K562 (cell line): ENCODE measurements around the gene AFAP1. TPM values are rescaled to one million over a fixed set of nuclear protein-coding genes. Genes with fewer than 3 reads are reported as not detected.

Source experiments
- ATAC-seq: fragments of 200-7000 bp; cut with Tn5 transposase; 3 replicates; pipeline ENCODE4 v1.9.1; 2020; ENCODE audit warnings: moderate library complexity
- BruUV-seq: library from RNA; stranded (reverse); fragments of 400-500 nt; replicated peaks from 2 replicates; lab custom pipeline; 2021; lab: Mats Ljungman, UMichigan
- CTCF ChIA-PET: fragments of 300-600 bp; formaldehyde crosslinking; extraction: SDS; loops from one replicate; lab custom pipeline; 2021; ENCODE audit warnings: low intra/inter-chr PET ratio; lab: Yijun Ruan, JAX
- POLR2A ChIA-PET: fragments of 300-600, 350-650 bp; sonication (Branson Sonifier 250); formaldehyde crosslinking; extraction: SDS; loops from one replicate; lab custom pipeline; 2021; ENCODE audit warnings: antibody characterized with exemption, inconsistent platforms; lab: Yijun Ruan, JAX
- DNase-seq, 4 experiments: peaks; one replicate each; pipeline versions ENCODE4 v3.0.0 to v3.0.0-alpha.2; 2011 to 2018; ENCODE audit warnings: low spot score in 3 of 4, mixed read lengths in 3 of 4; ENCODE audit errors: extremely low read depth in 1 of 4
- FAIRE-seq: peaks from 2 replicates; lab custom pipeline; 2011; peaks lifted over from hg19 to GRCh38; lab: Jason Lieb, UNC
- H2AFZ ChIP-seq: 2 replicates; pipeline ENCODE4 v1.6.0; 2011; ENCODE audit warnings: low read depth, low read length, control low read depth, inconsistent platforms
- H3K27ac ChIP-seq: fragments of 200-600 bp; 3 replicates; pipeline ENCODE4 v1.8.0; 2011; ENCODE audit warnings: low read depth, mild to moderate bottlenecking, control low read depth, inconsistent platforms, low read length, moderate library complexity, mixed read lengths; ENCODE audit errors: extremely low read depth
- H3K27me3 ChIP-seq, 2 experiments: fragments of 300-600 bp in 1 of 2; 2 replicates in 1 of 2; 3 replicates in 1 of 2; pipeline versions ENCODE4 v1.6.0 to v1.8.0; 2011; ENCODE audit warnings: inconsistent platforms in 2 of 2, low read length in 2 of 2, mild to moderate bottlenecking in 1 of 2, mixed read lengths in 1 of 2, moderate library complexity in 1 of 2; ENCODE audit not compliant: control insufficient read depth in 2 of 2, insufficient read depth in 2 of 2
- H3K36me3 ChIP-seq: fragments of 300-600 bp; 3 replicates; pipeline ENCODE4 v1.8.0; 2011; ENCODE audit warnings: mild to moderate bottlenecking, low read length, inconsistent platforms; ENCODE audit not compliant: control insufficient read depth, insufficient read depth
- H3K4me1 ChIP-seq, 2 experiments: fragments of 200-600 bp in 1 of 2; replicated peaks in 1 of 2; 2 replicates in 1 of 2; 3 replicates in 1 of 2; pipeline versions ENCODE4 v1.5.1 to v1.8.0; 2011; ENCODE audit warnings: inconsistent platforms in 2 of 2, low read length in 2 of 2, mild to moderate bottlenecking in 1 of 2, mixed read lengths in 1 of 2, moderate library complexity in 1 of 2; ENCODE audit not compliant: control insufficient read depth in 2 of 2, insufficient read depth in 2 of 2
- H3K4me2 ChIP-seq: 2 replicates; pipeline ENCODE4 v1.6.1; 2011; ENCODE audit warnings: low read length, control low read depth, inconsistent platforms, mixed read lengths; ENCODE audit not compliant: insufficient read depth
- H3K4me3 ChIP-seq: fragments of 200-600 bp; sonication (generic), shearing (Covaris generic); 2 replicates; pipeline ENCODE4 v1.5.1; 2016; ENCODE audit warnings: control low read depth, inconsistent platforms
- H3K79me2 ChIP-seq: fragments of 200-600 bp; 3 replicates; pipeline ENCODE4 v1.8.0; 2011; ENCODE audit warnings: low read length, inconsistent platforms; ENCODE audit not compliant: control insufficient read depth, insufficient read depth
- H3K9ac ChIP-seq, 2 experiments: 2 replicates each; pipeline versions ENCODE4 v1.6.0 to v1.6.1; 2011; ENCODE audit warnings: low read depth in 2 of 2, low read length in 2 of 2, control low read depth in 1 of 2, inconsistent platforms in 1 of 2, mild to moderate bottlenecking in 1 of 2, mixed read lengths in 1 of 2; ENCODE audit not compliant: insufficient read depth in 1 of 2
- H3K9me1 ChIP-seq: one replicate; pipeline ENCODE4 v1.6.0; 2011; ENCODE audit warnings: inconsistent platforms, mild to moderate bottlenecking, low read length, moderate library complexity; ENCODE audit not compliant: control insufficient read depth, insufficient read depth
- H3K9me3 ChIP-seq: replicated peaks from 2 replicates; pipeline ENCODE4 v1.5.1; 2011; ENCODE audit warnings: low read depth, low read length, inconsistent platforms; ENCODE audit not compliant: control insufficient read depth, insufficient read depth
- H4K20me1 ChIP-seq: replicated peaks from 2 replicates; pipeline ENCODE4 v1.6.1; 2011; ENCODE audit warnings: low read length, inconsistent platforms, mixed read lengths; ENCODE audit not compliant: control insufficient read depth, insufficient read depth
- DMBX1 ChIP-seq: fragments of 250-450 bp; sonication (Bioruptor Pico); IDR thresholded peaks from 2 replicates; pipeline ENCODE4 v1.8.0; 2022; ENCODE audit warnings: inconsistent platforms, mild to moderate bottlenecking, moderate library complexity, borderline replicate concordance
- DPF2 ChIP-seq: fragments of 450-650 bp; IDR thresholded peaks from 2 replicates; pipeline ENCODE4 v1.6.1; 2016
- HNRNPK ChIP-seq: fragments of 200-400 bp; formaldehyde crosslinking; IDR thresholded peaks from one replicate; pipeline ENCODE4 v1.6.1; 2018; ENCODE audit warnings: mild to moderate bottlenecking, low read depth, low read length; ENCODE audit not compliant: poor library complexity, severe bottlenecking
- NCOR1 ChIP-seq: fragments of 450-650 bp; IDR thresholded peaks from 2 replicates; pipeline ENCODE4 v1.6.1; 2016; ENCODE audit warnings: mild to moderate bottlenecking, moderate library complexity
- PHTF2 ChIP-seq: fragments of 250-450 bp; sonication (Bioruptor Pico); IDR thresholded peaks from 2 replicates; pipeline ENCODE4 v1.5.0; 2021; ENCODE audit warnings: mild to moderate bottlenecking
- TRIM28 ChIP-seq: fragments of 450-650 bp; IDR thresholded peaks from 2 replicates; pipeline ENCODE4 v1.6.1; 2017
- U2AF2 ChIP-seq: fragments of 200-400 bp; formaldehyde crosslinking; optimal IDR thresholded peaks from 2 replicates; pipeline ENCODE3; 2017; ENCODE audit warnings: low read depth, mild to moderate bottlenecking, low read length
- ZNF124 ChIP-seq: sonication (generic); formaldehyde crosslinking; IDR thresholded peaks from 2 replicates; pipeline ENCODE4 v1.8.1; 2022; ENCODE audit warnings: missing genetic modification reagents
- ZNF232 ChIP-seq: sonication (generic); formaldehyde crosslinking; IDR thresholded peaks from 2 replicates; pipeline ENCODE4 v1.8.0; 2022; ENCODE audit warnings: mild to moderate bottlenecking, missing genetic modification reagents
- ZNF324 ChIP-seq: fragments of 250-450 bp; sonication (Bioruptor Pico); IDR thresholded peaks from 2 replicates; pipeline ENCODE4 v1.4.0; 2020; ENCODE audit warnings: mild to moderate bottlenecking
- WGBS: fragments of 100-300 bp; shearing (Covaris generic); methylation state at CpG from one replicate; pipeline ENCODE4 v1.1.6; 2016; ENCODE audit warnings: low coverage, mixed read lengths; ENCODE audit not compliant: insufficient coverage; ENCODE audit errors: missing lambda C conversion rate; 5-methylcytosine and 5-hydroxymethylcytosine counted together
- in situ Hi-C: fragments of 300-500 bp; cut with MboI; formaldehyde crosslinking; loops from 4 replicates; pipeline ENCODE4 v1.15.0; 2018; ENCODE audit warnings: inconsistent platforms, mixed read lengths
- intact Hi-C: fragments of 100-400 bp; cut with micrococcal nuclease; formaldehyde crosslinking; loops from 2 replicates; pipeline ENCODE4 v1.14.2; 2022
- polyA plus RNA-seq, 8 experiments: library from polyadenylated mRNA; depleted of rRNA in 4 of 8; stranded (reverse) in 5 of 8; unstranded in 3 of 8; fragments of >200 nt; fragmentation: Nextera tagmentation in 2 of 8; fragmentation: Illumina TruSeq in 1 of 8; extraction: Ambion mirVana in 2 of 8; extraction: Trizol in 1 of 8; gene quantifications; 2 replicates each; pipeline versions ENCODE4 v1.2.1 to v1.2.3, GENCODE V29; 2011 to 2014; ENCODE audit warnings: inconsistent platforms in 1 of 8, missing spikeins in 1 of 8
- total RNA-seq, 7 experiments: library from RNA; depleted of rRNA in 6 of 7; stranded (reverse); fragments of >200 nt in 6 of 7; fragmentation: Illumina TruSeq in 2 of 7; extraction: Trizol in 2 of 7; gene quantifications; 2 replicates each; pipeline versions ENCODE4 v1.2.1 to v1.2.3, GENCODE V29; 2011 to 2021; ENCODE audit warnings: low replicate concordance in 1 of 7
- TF ChIP-seq, protein P1 (sequence below): fragments of 250-450 bp; sonication (Bioruptor Pico); IDR thresholded peaks from 2 replicates; pipeline ENCODE4 v1.5.0; 2021; ENCODE audit warnings: mild to moderate bottlenecking, borderline replicate concordance
- TF ChIP-seq, protein P2 (sequence below), 3 experiments: IDR thresholded peaks in 2 of 3; conservative IDR thresholded peaks in 1 of 3; 2 replicates each; pipeline ENCODE4 v1.5.1; 2011 to 2012; ENCODE audit warnings: low read length in 3 of 3, mild to moderate bottlenecking in 3 of 3, control low read depth in 2 of 3, improper control_type of control experiment in 1 of 3, inconsistent platforms in 1 of 3, low read depth in 1 of 3, mixed read lengths in 1 of 3, moderate library complexity in 1 of 3; ENCODE audit not compliant: insufficient read depth in 2 of 3

The AFAP1 gene
- total and polyA plus RNA-seq, 9 of the 15 experiments (the other 6 are each of a cell fraction or from before 2014, with no cell fraction given) = 0.07 to 0.42 (median 0.12) TPM; not detected in 1

DNA sequence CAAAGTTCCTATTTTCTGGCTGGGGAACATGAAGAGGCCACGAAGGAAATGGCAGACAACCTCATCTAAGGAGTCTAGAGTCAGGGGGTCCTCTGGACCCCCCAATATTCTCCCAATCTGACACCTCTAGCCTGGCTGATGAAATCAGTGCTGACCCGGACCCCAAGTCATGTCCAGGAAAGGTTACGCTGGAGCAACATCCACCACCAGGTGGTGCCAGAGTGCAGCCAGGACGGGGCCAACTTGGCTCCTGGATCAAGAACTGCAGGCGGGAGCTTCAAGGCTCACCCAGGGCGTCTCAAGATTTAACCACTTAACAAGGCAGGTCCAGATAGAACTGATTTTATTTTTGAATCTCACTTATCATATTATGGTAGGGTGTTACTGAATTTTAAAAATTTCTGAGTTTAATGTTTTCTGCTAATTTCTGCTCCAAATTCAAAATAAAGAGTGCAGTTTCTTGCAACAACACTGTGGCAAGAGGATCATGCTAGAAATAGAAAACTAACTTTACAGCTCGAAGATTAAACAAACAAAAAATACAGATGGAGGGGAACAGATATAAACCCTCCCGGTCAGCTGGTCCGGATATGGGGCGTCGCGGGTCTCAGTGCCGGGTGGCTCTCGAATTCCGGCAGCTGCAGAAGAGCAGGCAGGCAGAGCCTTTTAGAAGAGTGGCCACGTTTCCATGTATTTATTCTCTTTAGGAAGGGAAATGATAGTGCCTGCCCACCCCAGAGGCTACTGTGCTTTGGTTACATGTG, 135.5 kb downstream of the AFAP1 start:
- H3K4me2 ChIP-seq = no peak overlapping the region
- H3K36me3 ChIP-seq = no peaks in the 10 kb centered on the region
- 30% methylated on average over 16 of the region's 16 CpGs for WGBS
- H3K27me3 ChIP-seq = peaks cover 22 to 58% of the 10 kb centered on the region in 2 experiments
- in situ Hi-C loops = loop anchor here (5.0 kb wide), 2 partner anchors 48 to 183 kb away; no protein-coding TSS in a partner anchor
- DNase-seq (peak; percentile 82 to 86 (median 84)), FAIRE-seq (peak; percentile 91), ATAC-seq (peak; percentile 90)
- H3K79me2 ChIP-seq = no peaks in the 10 kb centered on the region
- no peak overlapping the region for H3K27ac ChIP-seq
- H3K4me1 ChIP-seq = no peaks in the 10 kb centered on the region; a peak in 2 of 5 replicates
- no peak overlapping the region for H2AFZ ChIP-seq
- H3K4me3 ChIP-seq = no peak overlapping the region
- ChIA-PET CTCF (interaction anchor here (0.5 to 1.6 kb wide), 8 partner anchors 47 to 592 kb away, joined by 3 to 6 read pairs (median 4); no protein-coding TSS in a partner anchor), POLR2A (interaction anchor here (0.6 to 0.7 kb wide), 3 partner anchors 46 to 405 kb away, joined by 3 to 6 read pairs (median 3); no protein-coding TSS in a partner anchor)
- H3K9ac ChIP-seq = no peak overlapping the region
- peaks cover 4% of the 10 kb centered on the region; the same call in 1 of the 2 replicates for H4K20me1 ChIP-seq
- no peaks in the 10 kb centered on the region for H3K9me1 ChIP-seq
- H3K9me3 ChIP-seq = no peaks in the 10 kb centered on the region
- intact Hi-C loops = loop anchor here (1.0 to 10.0 kb wide), 5 partner anchors 38 to 609 kb away; partner anchors contain the start of gene SORCS2
- no TSS peak for BruUV-seq
- no peak for TF ChIP-seq DMBX1
- no peak for TF ChIP-seq HNRNPK
- no peak for TF ChIP-seq DPF2
- no peak for TF ChIP-seq PHTF2 (CRISPR knock-in tag)
- TF ChIP-seq, protein P1, sequence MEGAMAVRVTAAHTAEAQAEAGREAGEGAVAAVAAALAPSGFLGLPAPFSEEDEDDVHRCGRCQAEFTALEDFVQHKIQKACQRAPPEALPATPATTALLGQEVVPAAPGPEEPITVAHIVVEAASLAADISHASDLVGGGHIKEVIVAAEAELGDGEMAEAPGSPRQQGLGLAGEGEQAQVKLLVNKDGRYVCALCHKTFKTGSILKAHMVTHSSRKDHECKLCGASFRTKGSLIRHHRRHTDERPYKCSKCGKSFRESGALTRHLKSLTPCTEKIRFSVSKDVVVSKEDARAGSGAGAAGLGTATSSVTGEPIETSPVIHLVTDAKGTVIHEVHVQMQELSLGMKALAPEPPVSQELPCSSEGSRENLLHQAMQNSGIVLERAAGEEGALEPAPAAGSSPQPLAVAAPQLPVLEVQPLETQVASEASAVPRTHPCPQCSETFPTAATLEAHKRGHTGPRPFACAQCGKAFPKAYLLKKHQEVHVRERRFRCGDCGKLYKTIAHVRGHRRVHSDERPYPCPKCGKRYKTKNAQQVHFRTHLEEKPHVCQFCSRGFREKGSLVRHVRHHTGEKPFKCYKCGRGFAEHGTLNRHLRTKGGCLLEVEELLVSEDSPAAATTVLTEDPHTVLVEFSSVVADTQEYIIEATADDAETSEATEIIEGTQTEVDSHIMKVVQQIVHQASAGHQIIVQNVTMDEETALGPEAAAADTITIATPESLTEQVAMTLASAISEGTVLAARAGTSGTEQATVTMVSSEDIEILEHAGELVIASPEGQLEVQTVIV (CRISPR knock-in tag) = no peak
- no peak for TF ChIP-seq ZNF232 (CRISPR knock-in tag)
- no peak for TF ChIP-seq ZNF124 (CRISPR knock-in tag)
- TF ChIP-seq U2AF2 = no peak
- no peak for TF ChIP-seq TRIM28
- no peak for TF ChIP-seq NCOR1
- TF ChIP-seq, protein P2, sequence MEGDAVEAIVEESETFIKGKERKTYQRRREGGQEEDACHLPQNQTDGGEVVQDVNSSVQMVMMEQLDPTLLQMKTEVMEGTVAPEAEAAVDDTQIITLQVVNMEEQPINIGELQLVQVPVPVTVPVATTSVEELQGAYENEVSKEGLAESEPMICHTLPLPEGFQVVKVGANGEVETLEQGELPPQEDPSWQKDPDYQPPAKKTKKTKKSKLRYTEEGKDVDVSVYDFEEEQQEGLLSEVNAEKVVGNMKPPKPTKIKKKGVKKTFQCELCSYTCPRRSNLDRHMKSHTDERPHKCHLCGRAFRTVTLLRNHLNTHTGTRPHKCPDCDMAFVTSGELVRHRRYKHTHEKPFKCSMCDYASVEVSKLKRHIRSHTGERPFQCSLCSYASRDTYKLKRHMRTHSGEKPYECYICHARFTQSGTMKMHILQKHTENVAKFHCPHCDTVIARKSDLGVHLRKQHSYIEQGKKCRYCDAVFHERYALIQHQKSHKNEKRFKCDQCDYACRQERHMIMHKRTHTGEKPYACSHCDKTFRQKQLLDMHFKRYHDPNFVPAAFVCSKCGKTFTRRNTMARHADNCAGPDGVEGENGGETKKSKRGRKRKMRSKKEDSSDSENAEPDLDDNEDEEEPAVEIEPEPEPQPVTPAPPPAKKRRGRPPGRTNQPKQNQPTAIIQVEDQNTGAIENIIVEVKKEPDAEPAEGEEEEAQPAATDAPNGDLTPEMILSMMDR (IDR thresholded peaks at IDR 0.05 in 2 of 3, conservative IDR thresholded peaks at IDR 0.05 in 1 of 3; ENCODE audit: insufficient read depth in 2 of 3, low read depth in 1 of 3, low read length in 3 of 3) = peak; percentile 90 to 92 (median 90)
- no peak for TF ChIP-seq ZNF324 (CRISPR knock-in tag)
